Measurements from ENCODE around the gene PPP4R4.
A peak's percentile ranks its signal among the peaks of the same experiment; 100 is the strongest.

Gene PPP4R4

GRCh38 chr14:94171208-94171607 is 2.9 kb upstream of the PPP4R4 start:
- DNase-seq (ENCODE audit: extremely low read depth, low read depth): no peak
- no peak for TF ChIP-seq CTCF (IDR thresholded peaks at IDR 0.05; ENCODE audit: low read depth, low read length, missing control alignments)
- H3K4me3 ChIP-seq (replicated peaks; ENCODE audit: low read depth, low read length): no peak overlapping the region

GRCh38 chr14:94172545-94172944 is 1.6 kb upstream of the PPP4R4 start:
- no peak overlapping the region for H3K4me3 ChIP-seq (replicated peaks; ENCODE audit: low read depth, low read length)
- no peak for DNase-seq (ENCODE audit: extremely low read depth, low read depth)
- no peak for TF ChIP-seq CTCF (IDR thresholded peaks at IDR 0.05; ENCODE audit: low read depth, low read length, missing control alignments)

GRCh38 chr14:94173471-94173884 is 644 bp upstream of the PPP4R4 start:
- H3K4me3 ChIP-seq (replicated peaks; ENCODE audit: low read depth, low read length): peak overlapping the region; percentile 40
- TF ChIP-seq CTCF (IDR thresholded peaks at IDR 0.05; ENCODE audit: low read depth, low read length, missing control alignments): no peak
- DNase-seq (ENCODE audit: extremely low read depth, low read depth): no peak

- peak overlapping the region; percentile 32 for H3K4me3 ChIP-seq (replicated peaks; ENCODE audit: low read depth, low read length)
- no peak for TF ChIP-seq CTCF (IDR thresholded peaks at IDR 0.05; ENCODE audit: low read depth, low read length, missing control alignments)
- no peak for DNase-seq (ENCODE audit: extremely low read depth, low read depth)
Measured at GRCh38 chr14:94174604-94175010, 485 bp downstream of the PPP4R4 start.

GRCh38 chr14:94175011-94175745 is 1.1 kb downstream of the PPP4R4 start:
- no peak overlapping the region for H3K4me3 ChIP-seq (replicated peaks; ENCODE audit: low read depth, low read length)
- no peak for TF ChIP-seq CTCF (IDR thresholded peaks at IDR 0.05; ENCODE audit: low read depth, low read length, missing control alignments)
- DNase-seq (ENCODE audit: extremely low read depth, low read depth): no peak

GRCh38 chr14:94175747-94176146 is 1.6 kb downstream of the PPP4R4 start:
- DNase-seq (ENCODE audit: extremely low read depth, low read depth): no peak
- no peak overlapping the region for H3K4me3 ChIP-seq (replicated peaks; ENCODE audit: low read depth, low read length)
- TF ChIP-seq CTCF (IDR thresholded peaks at IDR 0.05; ENCODE audit: low read depth, low read length, missing control alignments): no peak

- no peak overlapping the region for H3K4me3 ChIP-seq (replicated peaks; ENCODE audit: low read depth, low read length)
- DNase-seq (ENCODE audit: extremely low read depth, low read depth): no peak
- TF ChIP-seq CTCF (IDR thresholded peaks at IDR 0.05; ENCODE audit: low read depth, low read length, missing control alignments): no peak
Measured at GRCh38 chr14:94176808-94177207, 2.7 kb downstream of the PPP4R4 start.

Data from HFF-Myc (cell line).